Endothelial cell of umbilical vein (primary cell): ENCODE data around the gene EFNA4. TPM values are rescaled to one million over a fixed set of nuclear protein-coding genes. Genes with fewer than 3 reads are reported as not detected.

Experiments
- BruUV-seq: library from RNA; stranded (reverse); fragments of 400-500 nt; replicated peaks from 2 replicates; lab custom pipeline; 2021; lab: Mats Ljungman, UMichigan
- CTCF ChIA-PET: fragments of 300-600, 350-600 bp; sonication (Branson Sonifier 250); formaldehyde crosslinking; loops from one replicate; lab custom pipeline; 2021; ENCODE audit warnings: antibody characterized with exemption, inconsistent platforms; lab: Charles Lee
- POLR2A ChIA-PET: fragments of 300-600, 350-600 bp; sonication (Branson Sonifier 250); formaldehyde crosslinking; loops from one replicate; lab custom pipeline; 2021; ENCODE audit warnings: antibody characterized with exemption, inconsistent platforms; lab: Charles Lee
- DNase-seq: peaks from one replicate; pipeline ENCODE4 v3.0.0-alpha.2; 2011; ENCODE audit warnings: low read depth, low spot score
- FAIRE-seq: peaks from 2 replicates; lab custom pipeline; 2011; peaks lifted over from hg19 to GRCh38; lab: Jason Lieb, UNC
- H2AFZ ChIP-seq: 2 replicates; pipeline ENCODE4 v1.6.0; 2012; ENCODE audit warnings: low read depth, low read length, control low read depth, inconsistent platforms
- H3K27ac ChIP-seq: 2 replicates; pipeline ENCODE4 v1.5.1; 2011; ENCODE audit warnings: low read depth, mild to moderate bottlenecking, control low read depth, low read length, moderate library complexity; ENCODE audit not compliant: insufficient read depth
- H3K27me3 ChIP-seq, 2 experiments: 2 replicates each; pipeline versions ENCODE4 v1.6.0 to v1.6.1; 2011; ENCODE audit warnings: low read length in 2 of 2, mixed read lengths in 1 of 2; ENCODE audit not compliant: control insufficient read depth in 2 of 2, insufficient read depth in 2 of 2
- H3K36me3 ChIP-seq, 2 experiments: 2 replicates in 1 of 2; 3 replicates in 1 of 2; pipeline ENCODE4 v1.5.1; 2011; ENCODE audit warnings: low read length in 2 of 2, mild to moderate bottlenecking in 1 of 2, moderate library complexity in 1 of 2; ENCODE audit not compliant: control insufficient read depth in 2 of 2, insufficient read depth in 2 of 2; ENCODE audit errors: extremely low read depth in 1 of 2
- H3K4me1 ChIP-seq: 3 replicates; pipeline ENCODE4 v1.5.1; 2011; ENCODE audit warnings: mild to moderate bottlenecking, low read length; ENCODE audit not compliant: control insufficient read depth, insufficient read depth; ENCODE audit errors: extremely low read depth
- H3K4me2 ChIP-seq: 2 replicates; pipeline ENCODE4 v1.6.1; 2011; ENCODE audit warnings: low read length, control low read depth, mixed read lengths; ENCODE audit not compliant: insufficient read depth
- H3K4me3 ChIP-seq, 3 experiments: fragments of 200-600 bp in 1 of 3; sonication (generic), shearing (Covaris generic) in 1 of 3; replicated peaks in 1 of 3; 2 replicates each; pipeline ENCODE4 v1.5.1; 2011 to 2016; ENCODE audit warnings: control low read depth in 3 of 3, low read length in 3 of 3, mild to moderate bottlenecking in 2 of 3, inconsistent platforms in 1 of 3, low read depth in 1 of 3, moderate library complexity in 1 of 3; ENCODE audit not compliant: insufficient read depth in 1 of 3
- H3K79me2 ChIP-seq: 2 replicates; pipeline ENCODE4 v1.6.0; 2012; ENCODE audit warnings: low read length, inconsistent platforms; ENCODE audit not compliant: control insufficient read depth, insufficient read depth
- H3K9ac ChIP-seq: replicated peaks from 2 replicates; pipeline ENCODE3; 2011; ENCODE audit warnings: low read length, control low read depth; ENCODE audit not compliant: insufficient read depth; ENCODE audit errors: extremely low read depth
- H3K9me1 ChIP-seq: replicated peaks from 3 replicates; pipeline ENCODE4 v1.6.0; 2011; ENCODE audit warnings: mild to moderate bottlenecking, low read length; ENCODE audit not compliant: control insufficient read depth, insufficient read depth; ENCODE audit errors: extremely low read depth
- H3K9me3 ChIP-seq: replicated peaks from 2 replicates; pipeline ENCODE4 v1.5.1; 2012; ENCODE audit warnings: low read length, inconsistent platforms; ENCODE audit not compliant: control insufficient read depth, insufficient read depth
- H4K20me1 ChIP-seq: replicated peaks from 2 replicates; pipeline ENCODE3; 2011; ENCODE audit warnings: mild to moderate bottlenecking, low read length; ENCODE audit not compliant: control insufficient read depth, insufficient read depth; ENCODE audit errors: extremely low read depth
- EZH2 ChIP-seq: IDR thresholded peaks from 2 replicates; pipeline ENCODE4 v1.6.1; 2012; ENCODE audit warnings: borderline replicate concordance, low read depth, mild to moderate bottlenecking, moderate library complexity, low read length, inconsistent platforms; ENCODE audit not compliant: severe bottlenecking
- FOS ChIP-seq: IDR thresholded peaks from 2 replicates; pipeline ENCODE4 v1.6.1; 2011; ENCODE audit warnings: mild to moderate bottlenecking, low read length, moderate library complexity, borderline replicate concordance; ENCODE audit not compliant: insufficient read depth
- GATA2 ChIP-seq: IDR thresholded peaks from 2 replicates; pipeline ENCODE4 v1.7.0; 2011; ENCODE audit warnings: low read depth, mild to moderate bottlenecking, moderate library complexity, mixed read lengths, low read length; ENCODE audit not compliant: insufficient read length, insufficient read depth
- JUN ChIP-seq: IDR thresholded peaks from 2 replicates; pipeline ENCODE4 v1.6.1; 2011; ENCODE audit warnings: borderline replicate concordance, low read depth; ENCODE audit not compliant: insufficient read length, insufficient read depth
- MYC ChIP-seq: IDR thresholded peaks from one replicate; pipeline ENCODE4 v1.6.1; 2011; ENCODE audit warnings: mild to moderate bottlenecking, low read depth, low read length
- POLR2A ChIP-seq: IDR thresholded peaks from 2 replicates; pipeline ENCODE4 v1.6.1; 2012; ENCODE audit warnings: low read depth, mild to moderate bottlenecking, control low read depth, low read length
- POLR2AphosphoS5 ChIP-seq: IDR thresholded peaks from 2 replicates; pipeline ENCODE4 v1.6.1; 2012; ENCODE audit warnings: low read depth, mild to moderate bottlenecking, control low read depth, low read length, moderate library complexity; ENCODE audit not compliant: insufficient read depth
- dilution Hi-C: fragments of 300-500 bp; cut with MboI; formaldehyde crosslinking; loops from one replicate; pipeline ENCODE4 v1.15.0; 2019; ENCODE audit warnings: low sequenced_read_pairs; ENCODE audit not compliant: extremely low pct_ligation_motif_present
- intact Hi-C: fragments of 100-400 bp; cut with micrococcal nuclease; formaldehyde crosslinking; loops from one replicate; pipeline ENCODE4 v1.10.0; 2022
- polyA plus RNA-seq, 4 experiments: library from polyadenylated mRNA; depleted of rRNA in 3 of 4; stranded (reverse) in 3 of 4; unstranded in 1 of 4; fragments of >200 nt; gene quantifications; 2 replicates each; pipeline versions ENCODE4 v1.2.1 to v1.2.3, GENCODE V29; 2011 to 2012; ENCODE audit warnings: missing spikeins in 1 of 4
- total RNA-seq: library from RNA; stranded (reverse); gene quantifications from 2 replicates; pipeline ENCODE4 v1.2.3, GENCODE V29; 2021
- TF ChIP-seq, protein P1 (sequence below): IDR thresholded peaks from 2 replicates; pipeline ENCODE4 v1.6.1; 2011; ENCODE audit not compliant: insufficient read depth, insufficient read length
- TF ChIP-seq, protein P2 (sequence below), 2 donors: IDR thresholded peaks; 1 replicate in 1 of 2; 2 replicates in 1 of 2; pipeline ENCODE4 v1.5.1; 2011; ENCODE audit warnings: low read length in 2 of 2, mild to moderate bottlenecking in 2 of 2, moderate library complexity in 2 of 2, control low read depth in 1 of 2, inconsistent platforms in 1 of 2, low read depth in 1 of 2; ENCODE audit not compliant: insufficient read depth in 1 of 2; ENCODE audit errors: extremely low read depth in 1 of 2

EFNA4 gene
- total and polyA plus RNA-seq, 2 donors (not counting 3 experiments of a cell fraction or from before 2014, with no cell fraction given) = 16.5 to 25.2 TPM

DNA sequence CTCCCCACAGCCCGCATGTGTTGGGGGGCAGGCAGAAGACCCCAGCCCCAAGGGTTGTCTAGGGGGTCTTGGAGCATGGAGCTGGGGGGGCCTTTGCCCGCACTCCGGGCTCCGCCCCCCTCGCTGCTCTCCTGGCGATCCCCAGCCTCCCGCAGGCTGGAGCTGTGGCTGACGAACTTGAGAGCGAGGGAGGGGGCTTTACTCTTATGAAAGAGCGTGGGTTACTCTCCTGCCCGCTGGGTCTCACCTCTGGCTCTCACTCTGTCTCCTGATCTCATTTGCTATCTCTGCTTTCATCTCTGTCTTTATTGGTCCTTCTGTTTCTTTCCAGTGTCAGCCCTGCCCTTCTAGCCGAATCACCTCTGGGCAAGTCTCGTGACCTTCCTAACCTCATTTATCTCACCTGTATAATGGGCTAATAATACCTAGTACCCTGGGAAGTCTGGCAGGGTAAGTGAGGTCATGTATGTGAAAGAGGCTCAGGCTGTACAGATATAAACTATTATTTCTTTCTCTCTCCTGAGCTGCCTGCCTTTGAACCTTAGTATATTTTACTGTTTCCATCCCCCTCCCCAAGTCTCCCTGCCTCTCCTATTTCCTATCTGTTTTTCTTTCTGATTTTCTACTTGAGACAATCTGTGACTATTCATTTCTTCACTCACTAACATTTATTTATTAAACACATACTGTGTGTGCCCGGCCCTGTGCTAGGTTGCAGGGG is 731 bp downstream of the EFNA4 start:
- Histone ChIP-seq H3K36me3 (peaks cover 3 to 17% of the 10 kb centered on the region in 2 experiments), H3K9ac (peak overlapping the region; percentile 68), H3K27ac (peak overlapping the region; percentile 9), H3K4me1 (peaks cover 10% of the 10 kb centered on the region), H3K79me2 (peaks cover 5% of the 10 kb centered on the region), H3K9me1 (no peaks in the 10 kb centered on the region), H2AFZ (peak overlapping the region; percentile 55), H3K4me3 (peak overlapping the region; percentile 66 to 98 (median 85)), H3K9me3 (no peaks in the 10 kb centered on the region), H3K4me2 (peak overlapping the region; percentile 83), H3K27me3 (no peaks in the 10 kb centered on the region), H4K20me1 (no peaks in the 10 kb centered on the region)
- ChIA-PET POLR2A (no interaction called here), CTCF (interaction anchor here (0.7 to 6.7 kb wide), 10 partner anchors 11 to 103 kb away, joined by 3 to 49 read pairs (median 6); partner anchors contain the start of genes ADAM15, DCST1, DCST2 and EFNA3)
- no peak for FAIRE-seq
- intact Hi-C loops = no loop called here
- peak; percentile 54 for DNase-seq
- no TSS peak for BruUV-seq
- TF ChIP-seq JUN (no peak), EZH2 (no peak), GATA2 (no peak), POLR2AphosphoS5 (no peak), FOS (no peak), MYC (no peak), POLR2A (no peak)
- TF ChIP-seq, protein P1, sequence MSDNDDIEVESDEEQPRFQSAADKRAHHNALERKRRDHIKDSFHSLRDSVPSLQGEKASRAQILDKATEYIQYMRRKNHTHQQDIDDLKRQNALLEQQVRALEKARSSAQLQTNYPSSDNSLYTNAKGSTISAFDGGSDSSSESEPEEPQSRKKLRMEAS = no peak
- TF ChIP-seq, protein P2, sequence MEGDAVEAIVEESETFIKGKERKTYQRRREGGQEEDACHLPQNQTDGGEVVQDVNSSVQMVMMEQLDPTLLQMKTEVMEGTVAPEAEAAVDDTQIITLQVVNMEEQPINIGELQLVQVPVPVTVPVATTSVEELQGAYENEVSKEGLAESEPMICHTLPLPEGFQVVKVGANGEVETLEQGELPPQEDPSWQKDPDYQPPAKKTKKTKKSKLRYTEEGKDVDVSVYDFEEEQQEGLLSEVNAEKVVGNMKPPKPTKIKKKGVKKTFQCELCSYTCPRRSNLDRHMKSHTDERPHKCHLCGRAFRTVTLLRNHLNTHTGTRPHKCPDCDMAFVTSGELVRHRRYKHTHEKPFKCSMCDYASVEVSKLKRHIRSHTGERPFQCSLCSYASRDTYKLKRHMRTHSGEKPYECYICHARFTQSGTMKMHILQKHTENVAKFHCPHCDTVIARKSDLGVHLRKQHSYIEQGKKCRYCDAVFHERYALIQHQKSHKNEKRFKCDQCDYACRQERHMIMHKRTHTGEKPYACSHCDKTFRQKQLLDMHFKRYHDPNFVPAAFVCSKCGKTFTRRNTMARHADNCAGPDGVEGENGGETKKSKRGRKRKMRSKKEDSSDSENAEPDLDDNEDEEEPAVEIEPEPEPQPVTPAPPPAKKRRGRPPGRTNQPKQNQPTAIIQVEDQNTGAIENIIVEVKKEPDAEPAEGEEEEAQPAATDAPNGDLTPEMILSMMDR (IDR thresholded peaks at IDR 0.05; ENCODE audit: extremely low read depth in 1 of 2, insufficient read depth in 1 of 2, low read depth in 1 of 2, low read length in 2 of 2) = no peak
- dilution Hi-C loops = no loop called here
